Liver (tissue), 9 donors: ENCODE results near the gene EXO1. TPM values are rescaled to one million over a fixed set of nuclear protein-coding genes. Genes with fewer than 3 reads are reported as not detected.
"Not testable (repeated sequence)": the region's sequence is repeated elsewhere in the genome, so short reads cannot be mapped to it uniquely, and the experiment has no call there.

Source experiments
- DNase-seq: peaks from one replicate; pipeline ENCODE4 v3.0.0-alpha.2; 2017; ENCODE audit warnings: low spot score
- H3K27ac ChIP-seq, 2 donors: one replicate each; pipeline ENCODE4 v1.7.0; 2013; ENCODE audit warnings: inconsistent platforms in 2 of 2, low read length in 2 of 2, control low read depth in 1 of 2, low read depth in 1 of 2, mild to moderate bottlenecking in 1 of 2
- H3K27me3 ChIP-seq, 4 donors: one replicate each; pipeline versions ENCODE4 v1.6.1 to v1.7.0; 2013; ENCODE audit warnings: low read length in 3 of 4, inconsistent platforms in 1 of 4, mild to moderate bottlenecking in 1 of 4, moderate library complexity in 1 of 4; ENCODE audit not compliant: control insufficient read depth in 4 of 4, insufficient read depth in 4 of 4
- H3K36me3 ChIP-seq, 4 donors: one replicate each; pipeline versions ENCODE4 v1.6.1 to v1.7.0; 2013; ENCODE audit warnings: low read length in 3 of 4, mild to moderate bottlenecking in 3 of 4, low read depth in 1 of 4, moderate library complexity in 1 of 4; ENCODE audit not compliant: control insufficient read depth in 4 of 4, insufficient read depth in 3 of 4
- H3K4me1 ChIP-seq, 4 donors: one replicate each; pipeline versions ENCODE4 v1.6.1 to v1.7.0; 2013; ENCODE audit warnings: low read length in 3 of 4, mild to moderate bottlenecking in 3 of 4, moderate library complexity in 1 of 4; ENCODE audit not compliant: control insufficient read depth in 4 of 4, insufficient read depth in 4 of 4
- H3K4me3 ChIP-seq, 3 donors: one replicate each; pipeline versions ENCODE4 v1.6.1 to v1.7.0; 2013; ENCODE audit warnings: low read length in 3 of 3, control low read depth in 1 of 3, low read depth in 1 of 3, mild to moderate bottlenecking in 1 of 3
- H3K9ac ChIP-seq, 2 donors: one replicate each; pipeline ENCODE4 v1.7.0; 2013; ENCODE audit warnings: low read length in 2 of 2, mild to moderate bottlenecking in 2 of 2, moderate library complexity in 2 of 2, control low read depth in 1 of 2, low read depth in 1 of 2
- H3K9me3 ChIP-seq, 4 donors: one replicate each; pipeline versions ENCODE4 v1.6.1 to v1.7.0; 2013; ENCODE audit warnings: low read length in 3 of 4; ENCODE audit not compliant: control insufficient read depth in 4 of 4
- FOXA1 ChIP-seq: IDR thresholded peaks from 2 replicates; pipeline ENCODE4 v1.6.1; 2016; ENCODE audit warnings: antibody characterized with exemption
- FOXA2 ChIP-seq: IDR thresholded peaks from 2 replicates; pipeline ENCODE4 v1.6.1; 2016; ENCODE audit warnings: antibody characterized with exemption
- GABPA ChIP-seq, 2 donors: IDR thresholded peaks in 1 of 2; conservative IDR thresholded peaks in 1 of 2; 2 replicates each; pipeline ENCODE4 v1.6.1; 2016; ENCODE audit warnings: antibody characterized with exemption in 2 of 2, mild to moderate bottlenecking in 1 of 2, moderate library complexity in 1 of 2
- HNF4A ChIP-seq, 2 donors: conservative IDR thresholded peaks; 2 replicates each; pipeline ENCODE4 v1.6.1; 2016; ENCODE audit warnings: antibody characterized with exemption in 2 of 2, mild to moderate bottlenecking in 2 of 2
- HNF4G ChIP-seq: IDR thresholded peaks from 2 replicates; pipeline ENCODE4 v1.6.1; 2016; ENCODE audit warnings: antibody characterized with exemption
- JUND ChIP-seq, 2 donors: IDR thresholded peaks; 2 replicates each; pipeline ENCODE4 v1.6.1; 2016; ENCODE audit warnings: antibody characterized with exemption in 2 of 2
- RAD21 ChIP-seq, 2 donors: IDR thresholded peaks; 2 replicates each; pipeline ENCODE4 v1.6.1; 2016; ENCODE audit warnings: antibody characterized with exemption in 2 of 2, mild to moderate bottlenecking in 2 of 2
- RXRA ChIP-seq, 2 donors: IDR thresholded peaks; 2 replicates each; pipeline ENCODE4 v1.6.1; 2017 to 2018; ENCODE audit warnings: antibody characterized with exemption in 2 of 2, mild to moderate bottlenecking in 1 of 2
- SP1 ChIP-seq: IDR thresholded peaks from 2 replicates; pipeline ENCODE4 v1.6.1; 2018; ENCODE audit warnings: antibody characterized with exemption, mild to moderate bottlenecking
- TAF1 ChIP-seq: conservative IDR thresholded peaks from 2 replicates; pipeline ENCODE4 v1.6.1; 2016; ENCODE audit warnings: antibody characterized with exemption, mild to moderate bottlenecking
- YY1 ChIP-seq: IDR thresholded peaks from 2 replicates; pipeline ENCODE4 v1.6.1; 2016; ENCODE audit warnings: antibody characterized with exemption, mild to moderate bottlenecking
- WGBS: extraction: QIAGEN DNeasy Blood & Tissue Kit; methylation state at CpG from one replicate; pipeline ENCODE4 v1.1.7; 2013; 5-methylcytosine and 5-hydroxymethylcytosine counted together
- polyA plus RNA-seq, 2 donors: library from polyadenylated mRNA; stranded (reverse) in 1 of 2; unstranded in 1 of 2; fragments of 200-250 nt in 1 of 2; fragments of >200 nt in 1 of 2; fragmentation: Nextera tagmentation in 1 of 2; extraction: Ambion mirVana in 1 of 2; gene quantifications; one replicate each; pipeline versions ENCODE4 v1.2.1 to v1.2.3, GENCODE V29; 2013 to 2015
- total RNA-seq, 2 donors: library from RNA; depleted of rRNA; stranded (reverse); fragments of >200 nt; gene quantifications; one replicate each; pipeline ENCODE4 v1.2.3, GENCODE V29; 2014
- TF ChIP-seq, protein P1 (sequence below): IDR thresholded peaks from 2 replicates; pipeline ENCODE4 v1.6.1; 2016; ENCODE audit warnings: antibody characterized with exemption
- TF ChIP-seq, protein P2 (sequence below): fragments of 150-350 bp; IDR thresholded peaks from 2 replicates; pipeline ENCODE4 v1.5.1; 2017; ENCODE audit warnings: improper control_type of control experiment, low read depth, low read length; ENCODE audit not compliant: missing input control
- TF ChIP-seq, protein P3 (sequence below): IDR thresholded peaks from 2 replicates; pipeline ENCODE4 v1.6.1; 2016; ENCODE audit warnings: antibody characterized with exemption, mild to moderate bottlenecking
- TF ChIP-seq, protein P4 (sequence below): IDR thresholded peaks from 2 replicates; pipeline ENCODE4 v1.6.1; 2016; ENCODE audit warnings: antibody characterized with exemption
- TF ChIP-seq, protein P5 (sequence below): IDR thresholded peaks from 2 replicates; pipeline ENCODE4 v1.6.1; 2016; ENCODE audit warnings: antibody characterized with exemption
- donor health status: healthy.
- donor health status: healthy.
- donor health status: healthy.
- donor health status: healthy.
- donor health status: healthy.

Gene EXO1
- total and polyA plus RNA-seq, 4 donors: 0.25 to 16.2 (median 0.48) TPM

DNA sequence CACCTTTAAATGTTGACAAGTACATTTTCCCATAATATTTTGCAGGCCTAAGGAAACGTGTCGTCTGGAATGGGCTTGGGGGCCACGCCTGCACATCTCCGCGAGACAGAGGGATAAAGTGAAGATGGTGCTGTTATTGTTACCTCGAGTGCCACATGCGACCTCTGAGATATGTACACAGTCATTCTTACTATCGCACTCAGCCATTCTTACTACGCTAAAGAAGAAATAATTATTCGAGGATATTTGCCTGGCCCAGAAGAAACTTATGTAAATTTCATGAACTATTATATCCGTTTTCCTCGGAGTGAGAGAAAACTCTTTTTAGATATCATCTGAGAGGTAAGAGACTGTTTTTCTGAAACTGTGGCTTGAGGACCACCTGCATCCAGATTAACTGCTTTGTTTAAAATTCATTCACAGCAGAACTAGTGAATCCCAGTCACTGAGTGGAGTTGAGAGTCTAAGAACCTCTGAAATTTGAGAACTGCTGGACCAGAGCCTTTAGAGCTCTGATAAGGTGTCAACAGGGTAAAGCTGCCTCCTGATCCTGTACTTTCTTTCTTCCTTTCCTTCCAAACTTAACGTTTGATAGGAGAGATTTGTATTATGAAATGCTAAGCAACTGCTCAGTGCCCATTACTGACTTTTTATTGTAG lies 811 bp downstream of the EXO1 start:
- Histone ChIP-seq H3K4me1 (peaks cover 5 to 12% (median 11%) of the 10 kb centered on the region in 4 donors), H3K36me3 (no peaks in the 10 kb centered on the region), H3K9ac (no peak overlapping the region), H3K4me3 (peak overlapping the region in 1 of 3 donors; percentile 58), H3K9me3 (no peaks in the 10 kb centered on the region), H3K27me3 (no peaks in the 10 kb centered on the region), H3K27ac (no peak overlapping the region)
- TF ChIP-seq FOXA2 (no peak), HNF4A (conservative IDR thresholded peaks at IDR 0.05) (no peak), HNF4G (no peak), JUND (IDR thresholded peaks at IDR 0.05) (no peak), RXRA (IDR thresholded peaks at IDR 0.05) (no peak), RAD21 (IDR thresholded peaks at IDR 0.05) (no peak), FOXA1 (no peak), SP1 (no peak), YY1 (no peak), TAF1 (no peak), GABPA (IDR thresholded peaks at IDR 0.05 in 1 of 2, conservative IDR thresholded peaks at IDR 0.05 in 1 of 2) (no peak)
- TF ChIP-seq, protein P1, sequence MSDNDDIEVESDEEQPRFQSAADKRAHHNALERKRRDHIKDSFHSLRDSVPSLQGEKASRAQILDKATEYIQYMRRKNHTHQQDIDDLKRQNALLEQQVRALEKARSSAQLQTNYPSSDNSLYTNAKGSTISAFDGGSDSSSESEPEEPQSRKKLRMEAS: no peak
- TF ChIP-seq, protein P2, sequence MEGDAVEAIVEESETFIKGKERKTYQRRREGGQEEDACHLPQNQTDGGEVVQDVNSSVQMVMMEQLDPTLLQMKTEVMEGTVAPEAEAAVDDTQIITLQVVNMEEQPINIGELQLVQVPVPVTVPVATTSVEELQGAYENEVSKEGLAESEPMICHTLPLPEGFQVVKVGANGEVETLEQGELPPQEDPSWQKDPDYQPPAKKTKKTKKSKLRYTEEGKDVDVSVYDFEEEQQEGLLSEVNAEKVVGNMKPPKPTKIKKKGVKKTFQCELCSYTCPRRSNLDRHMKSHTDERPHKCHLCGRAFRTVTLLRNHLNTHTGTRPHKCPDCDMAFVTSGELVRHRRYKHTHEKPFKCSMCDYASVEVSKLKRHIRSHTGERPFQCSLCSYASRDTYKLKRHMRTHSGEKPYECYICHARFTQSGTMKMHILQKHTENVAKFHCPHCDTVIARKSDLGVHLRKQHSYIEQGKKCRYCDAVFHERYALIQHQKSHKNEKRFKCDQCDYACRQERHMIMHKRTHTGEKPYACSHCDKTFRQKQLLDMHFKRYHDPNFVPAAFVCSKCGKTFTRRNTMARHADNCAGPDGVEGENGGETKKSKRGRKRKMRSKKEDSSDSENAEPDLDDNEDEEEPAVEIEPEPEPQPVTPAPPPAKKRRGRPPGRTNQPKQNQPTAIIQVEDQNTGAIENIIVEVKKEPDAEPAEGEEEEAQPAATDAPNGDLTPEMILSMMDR: no peak
- TF ChIP-seq, protein P3, sequence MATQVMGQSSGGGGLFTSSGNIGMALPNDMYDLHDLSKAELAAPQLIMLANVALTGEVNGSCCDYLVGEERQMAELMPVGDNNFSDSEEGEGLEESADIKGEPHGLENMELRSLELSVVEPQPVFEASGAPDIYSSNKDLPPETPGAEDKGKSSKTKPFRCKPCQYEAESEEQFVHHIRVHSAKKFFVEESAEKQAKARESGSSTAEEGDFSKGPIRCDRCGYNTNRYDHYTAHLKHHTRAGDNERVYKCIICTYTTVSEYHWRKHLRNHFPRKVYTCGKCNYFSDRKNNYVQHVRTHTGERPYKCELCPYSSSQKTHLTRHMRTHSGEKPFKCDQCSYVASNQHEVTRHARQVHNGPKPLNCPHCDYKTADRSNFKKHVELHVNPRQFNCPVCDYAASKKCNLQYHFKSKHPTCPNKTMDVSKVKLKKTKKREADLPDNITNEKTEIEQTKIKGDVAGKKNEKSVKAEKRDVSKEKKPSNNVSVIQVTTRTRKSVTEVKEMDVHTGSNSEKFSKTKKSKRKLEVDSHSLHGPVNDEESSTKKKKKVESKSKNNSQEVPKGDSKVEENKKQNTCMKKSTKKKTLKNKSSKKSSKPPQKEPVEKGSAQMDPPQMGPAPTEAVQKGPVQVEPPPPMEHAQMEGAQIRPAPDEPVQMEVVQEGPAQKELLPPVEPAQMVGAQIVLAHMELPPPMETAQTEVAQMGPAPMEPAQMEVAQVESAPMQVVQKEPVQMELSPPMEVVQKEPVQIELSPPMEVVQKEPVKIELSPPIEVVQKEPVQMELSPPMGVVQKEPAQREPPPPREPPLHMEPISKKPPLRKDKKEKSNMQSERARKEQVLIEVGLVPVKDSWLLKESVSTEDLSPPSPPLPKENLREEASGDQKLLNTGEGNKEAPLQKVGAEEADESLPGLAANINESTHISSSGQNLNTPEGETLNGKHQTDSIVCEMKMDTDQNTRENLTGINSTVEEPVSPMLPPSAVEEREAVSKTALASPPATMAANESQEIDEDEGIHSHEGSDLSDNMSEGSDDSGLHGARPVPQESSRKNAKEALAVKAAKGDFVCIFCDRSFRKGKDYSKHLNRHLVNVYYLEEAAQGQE: no peak
- TF ChIP-seq, protein P4, sequence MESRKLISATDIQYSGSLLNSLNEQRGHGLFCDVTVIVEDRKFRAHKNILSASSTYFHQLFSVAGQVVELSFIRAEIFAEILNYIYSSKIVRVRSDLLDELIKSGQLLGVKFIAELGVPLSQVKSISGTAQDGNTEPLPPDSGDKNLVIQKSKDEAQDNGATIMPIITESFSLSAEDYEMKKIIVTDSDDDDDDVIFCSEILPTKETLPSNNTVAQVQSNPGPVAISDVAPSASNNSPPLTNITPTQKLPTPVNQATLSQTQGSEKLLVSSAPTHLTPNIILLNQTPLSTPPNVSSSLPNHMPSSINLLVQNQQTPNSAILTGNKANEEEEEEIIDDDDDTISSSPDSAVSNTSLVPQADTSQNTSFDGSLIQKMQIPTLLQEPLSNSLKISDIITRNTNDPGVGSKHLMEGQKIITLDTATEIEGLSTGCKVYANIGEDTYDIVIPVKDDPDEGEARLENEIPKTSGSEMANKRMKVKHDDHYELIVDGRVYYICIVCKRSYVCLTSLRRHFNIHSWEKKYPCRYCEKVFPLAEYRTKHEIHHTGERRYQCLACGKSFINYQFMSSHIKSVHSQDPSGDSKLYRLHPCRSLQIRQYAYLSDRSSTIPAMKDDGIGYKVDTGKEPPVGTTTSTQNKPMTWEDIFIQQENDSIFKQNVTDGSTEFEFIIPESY: no peak
- TF ChIP-seq, protein P5, sequence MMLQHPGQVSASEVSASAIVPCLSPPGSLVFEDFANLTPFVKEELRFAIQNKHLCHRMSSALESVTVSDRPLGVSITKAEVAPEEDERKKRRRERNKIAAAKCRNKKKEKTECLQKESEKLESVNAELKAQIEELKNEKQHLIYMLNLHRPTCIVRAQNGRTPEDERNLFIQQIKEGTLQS: no peak
- 10% methylated on average over 13 of the region's 13 CpGs for WGBS
- no peak for DNase-seq

DNA sequence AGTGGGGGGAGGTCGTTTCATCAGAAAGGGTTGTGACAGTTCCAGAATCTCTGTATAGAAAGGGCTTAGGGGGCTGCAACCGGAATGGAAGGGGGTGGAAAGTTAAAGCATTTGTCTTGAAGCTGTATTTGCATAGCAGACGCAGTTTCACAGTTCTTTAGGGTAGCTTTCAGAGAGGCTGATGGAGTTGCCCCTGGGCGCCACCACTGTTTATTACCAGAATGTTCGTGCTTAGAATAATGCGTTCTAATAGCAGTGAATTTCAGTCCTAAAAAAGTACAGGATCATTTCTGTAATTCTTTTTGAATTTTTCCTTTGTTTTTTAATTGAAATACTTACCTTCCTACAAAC lies 1.3 kb downstream of the EXO1 start:
- 73% methylated on average over 6 of the region's 6 CpGs for WGBS

DNA sequence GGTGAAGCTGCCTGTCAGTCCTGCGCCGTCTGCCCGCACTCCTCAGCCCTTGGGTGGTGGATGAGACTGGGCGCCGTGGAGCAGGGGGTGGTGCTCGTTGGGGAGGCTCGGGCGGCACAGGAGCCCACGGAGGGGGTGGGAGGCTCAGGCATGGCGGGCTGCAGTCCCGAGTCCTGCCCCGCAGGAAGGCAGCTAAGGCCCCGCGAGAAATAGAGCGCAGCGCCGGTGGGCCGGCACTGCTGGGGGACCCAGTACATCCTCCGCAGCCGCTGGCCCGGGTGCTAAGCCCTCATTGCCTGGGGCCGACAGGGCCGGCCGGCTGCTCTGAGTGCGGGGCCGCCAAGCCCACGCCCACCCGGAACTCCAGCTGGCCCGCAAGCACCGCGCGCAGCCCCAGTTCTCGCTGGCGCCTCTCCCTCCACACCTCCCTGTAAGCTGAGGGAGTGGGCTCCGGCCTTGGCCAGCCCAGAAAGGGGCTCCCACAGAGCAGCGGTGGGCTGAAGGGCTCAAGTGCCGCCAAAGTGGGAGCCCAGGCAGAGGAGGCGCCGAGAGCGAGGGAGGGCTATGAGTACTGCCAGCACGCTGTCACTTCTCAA lies 7.6 kb downstream of the EXO1 start:
- not testable (repeated sequence) for H3K4me3 ChIP-seq, DNase-seq, H3K27me3 ChIP-seq, H3K27ac ChIP-seq, H3K36me3 ChIP-seq, H3K9me3 ChIP-seq, H3K4me1 ChIP-seq, H3K9ac ChIP-seq
- 97% methylated on average over 34 of the region's 41 CpGs for WGBS

More for the DNA sequence above, 1.3 kb downstream of the EXO1 start:
- Histone ChIP-seq H3K36me3 (no peaks in the 10 kb centered on the region), H3K4me3 (no peak overlapping the region), H3K27ac (no peak overlapping the region), H3K27me3 (no peaks in the 10 kb centered on the region), H3K4me1 (peaks cover 5 to 12% (median 11%) of the 10 kb centered on the region in 4 donors), H3K9ac (no peak overlapping the region), H3K9me3 (no peaks in the 10 kb centered on the region)
- TF ChIP-seq HNF4G: no peak
- TF ChIP-seq HNF4A (conservative IDR thresholded peaks at IDR 0.05): no peak
- DNase-seq: no peak
